ENCODE measurements around the gene SELENOO.
A peak's percentile ranks its signal among the peaks of the same experiment; 100 is the strongest.

SELENOO gene

GRCh38 chr22:50256258-50256862, 55.5 kb downstream of the SELENOO start:
- DNase-seq = no peak

GRCh38 chr22:50257041-50257440, 56.2 kb downstream of the SELENOO start:
- DNase-seq = no peak

- DNase-seq = no peak
Measured at GRCh38 chr22:50257451-50258360, 56.9 kb downstream of the SELENOO start.

GRCh38 chr22:50258361-50259292, 57.8 kb downstream of the SELENOO start:
- DNase-seq = no peak

GRCh38 chr22:50259302-50259701, 58.5 kb downstream of the SELENOO start:
- DNase-seq = no peak

- no peak for DNase-seq
Measured at GRCh38 chr22:50260434-50260800, 59.6 kb downstream of the SELENOO start.

GRCh38 chr22:50260801-50261614, 60.2 kb downstream of the SELENOO start:
- peak; percentile 43 to 59 for DNase-seq

GRCh38 chr22:50261615-50262459, 61.0 kb downstream of the SELENOO start, which contains the start of gene MAPK12:
Gene MAPK12, minus strand, starts transcription at chr22:50261683. Its CDS starts 174 bp downstream, at chr22:50261509.
- no peak for DNase-seq

GRCh38 chr22:50262460-50262911, 61.7 kb downstream of the SELENOO start:
- peak in 1 of 2 donors; percentile 36 for DNase-seq

- DNase-seq = no peak
Measured at GRCh38 chr22:50262973-50263617, 62.3 kb downstream of the SELENOO start.

- no peak for DNase-seq
Measured at GRCh38 chr22:50264104-50264745, 63.4 kb downstream of the SELENOO start.

- DNase-seq = no peak
Measured at GRCh38 chr22:50264946-50265669, 64.3 kb downstream of the SELENOO start.

GRCh38 chr22:50266994-50267393, 66.2 kb downstream of the SELENOO start:
- no peak for DNase-seq
